Epithelial cell of esophagus (primary cell): ENCODE measurements around the gene CCDC87.

Source experiments
- DNase-seq: peaks from one replicate; pipeline ENCODE4 v3.0.0; 2010; ENCODE audit warnings: low read depth
- H3K4me3 ChIP-seq: 2 replicates; pipeline ENCODE4 v1.5.1; 2011; ENCODE audit warnings: mild to moderate bottlenecking, low read length, control low read depth
- CTCF ChIP-seq: IDR thresholded peaks from 2 replicates; pipeline ENCODE4 v1.5.1; 2011; ENCODE audit warnings: low read depth, mild to moderate bottlenecking, low read length, control low read depth, inconsistent platforms; ENCODE audit not compliant: insufficient read depth; ENCODE audit errors: missing control alignments

The CCDC87 gene

DNA sequence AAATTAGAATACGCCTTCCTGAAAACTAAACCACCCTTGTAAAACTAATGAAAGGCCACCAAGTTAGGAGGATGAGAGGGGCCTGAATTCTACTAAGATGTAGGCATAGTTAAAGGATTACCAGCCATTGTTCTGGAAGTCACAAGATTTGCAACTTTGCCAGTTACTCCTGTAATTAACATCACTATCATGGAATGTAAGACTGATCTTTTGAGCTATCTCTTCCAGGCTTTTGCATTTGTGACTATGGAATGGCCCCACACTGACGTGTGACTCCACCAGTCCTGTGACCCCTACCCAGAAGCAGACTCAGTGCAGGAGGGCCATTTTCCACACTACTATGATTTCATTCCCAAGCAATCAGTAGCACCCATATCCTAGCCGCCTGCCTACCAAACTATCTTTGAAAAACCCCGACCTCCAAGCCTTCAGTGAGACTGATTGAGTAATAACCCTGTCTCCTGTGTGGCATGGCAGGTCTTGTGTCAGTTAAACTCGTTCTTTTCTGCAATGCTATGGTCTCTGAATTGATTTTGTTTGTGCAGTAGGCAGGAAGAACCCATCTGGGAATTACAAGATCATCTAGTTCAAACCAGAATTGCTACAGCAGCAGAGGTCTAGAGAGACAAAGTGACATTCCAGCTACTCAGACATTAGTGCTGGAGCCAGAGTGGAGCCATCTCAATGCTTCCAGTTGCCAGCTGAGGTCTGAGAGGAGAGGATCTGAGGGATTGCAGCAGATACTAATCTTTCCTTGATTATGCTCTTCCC, 22.6 kb downstream of the CCDC87 start:
- DNase-seq, result no peak
- no peak overlapping the region for H3K4me3 ChIP-seq
- TF ChIP-seq CTCF, result no peak

DNA sequence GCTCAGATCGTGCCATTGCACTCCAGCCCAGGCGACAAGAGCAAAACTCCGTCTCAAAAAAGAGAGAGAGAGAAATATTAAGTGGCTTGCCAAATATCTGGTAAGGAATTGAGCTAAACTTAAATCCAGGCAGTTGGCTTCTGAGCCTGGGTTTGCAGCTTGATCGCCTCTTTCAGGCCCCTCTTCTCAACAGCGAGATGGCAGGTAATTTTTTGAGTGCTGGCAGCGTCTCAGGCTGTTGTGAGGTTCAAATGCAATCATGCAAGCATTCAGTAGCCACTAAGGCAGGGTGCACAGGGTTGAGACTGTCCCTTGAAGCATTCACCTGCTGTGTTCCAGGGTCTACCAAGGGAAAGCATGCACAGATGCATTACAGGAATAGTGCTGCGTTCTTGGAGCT, 23.8 kb downstream of the CCDC87 start:
- DNase-seq, result no peak
- no peak for TF ChIP-seq CTCF
- no peak overlapping the region for H3K4me3 ChIP-seq

DNA sequence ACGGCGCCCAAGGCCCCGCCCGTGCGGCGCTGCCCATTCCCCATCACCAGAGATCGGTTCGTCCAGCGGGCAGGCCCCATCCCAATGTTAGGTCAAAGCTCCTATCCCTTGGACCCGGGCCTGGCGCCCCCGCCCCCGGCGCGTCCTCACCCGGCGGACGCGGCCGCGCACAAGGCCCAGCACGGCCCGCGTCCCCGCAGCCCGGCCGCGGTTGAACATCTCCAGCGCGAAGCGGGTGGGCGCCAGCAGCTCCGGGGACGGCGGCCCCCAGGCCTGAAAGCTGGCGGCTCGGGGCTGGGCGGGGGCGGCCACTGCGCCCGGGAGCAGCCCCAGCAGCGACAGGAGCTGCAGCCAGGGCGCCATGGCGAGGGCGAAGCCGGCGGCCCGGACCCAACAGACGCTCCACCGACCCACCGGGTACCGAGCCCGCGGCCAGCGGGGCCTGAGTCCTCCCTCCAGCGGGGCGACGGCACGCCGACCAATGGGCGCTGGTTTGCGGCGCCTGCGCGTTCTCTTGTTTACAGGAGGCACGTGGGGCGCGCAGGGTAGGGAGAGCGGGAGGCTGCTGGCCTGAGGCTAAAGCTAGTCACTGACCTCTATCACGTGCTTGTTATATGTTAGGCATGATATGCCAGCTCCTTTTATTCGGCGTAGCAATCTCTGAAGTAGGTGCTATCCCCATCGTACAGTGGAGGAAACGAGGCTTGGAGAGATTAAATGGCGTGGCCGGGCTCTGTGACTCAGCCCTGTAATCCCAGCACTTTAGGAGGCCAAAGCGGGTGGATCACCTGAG, 24.5 kb downstream of the CCDC87 start, which contains the start of gene CTSF:
CTSF (minus strand) TSS at position 483 of the 793 bp plus-strand sequence; CDS start at position 363, 120 bp downstream.
- TF ChIP-seq CTCF, result no peak
- DNase-seq, result peak; percentile 76
- H3K4me3 ChIP-seq, result peak within 1 kb of the TSS; percentile 38

- no peak for TF ChIP-seq CTCF
- DNase-seq, result no peak
- H3K4me3 ChIP-seq, result peak overlapping the region; percentile 5
These were observed 25.1 kb downstream of the CCDC87 start for GRCh38 chr11:66567787-66568123.

DNA sequence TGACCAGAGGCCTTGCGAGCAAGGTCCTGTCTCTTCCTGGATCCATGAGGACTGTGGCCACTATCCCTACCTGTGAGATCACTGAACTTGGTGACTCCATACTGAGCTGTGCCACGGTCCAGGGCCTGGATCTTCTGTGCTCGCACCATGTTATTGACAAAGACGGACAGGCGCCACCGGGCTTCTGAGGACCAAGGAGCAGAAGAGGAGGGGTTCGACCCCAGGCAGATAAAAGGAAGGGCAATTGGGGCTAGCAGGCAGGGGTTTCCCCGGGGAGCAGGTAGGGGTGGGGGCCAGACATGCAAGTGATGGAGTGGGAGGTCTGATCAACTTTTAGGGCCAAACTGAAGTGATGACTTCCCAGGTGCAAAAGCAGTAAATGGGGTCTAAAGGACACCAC, 26.6 kb downstream of the CCDC87 start:
- no peak overlapping the region for H3K4me3 ChIP-seq
- DNase-seq, result no peak
- TF ChIP-seq CTCF, result no peak

- no peak for DNase-seq
- no peak for TF ChIP-seq CTCF
- H3K4me3 ChIP-seq, result no peak overlapping the region
These were observed 27.9 kb downstream of the CCDC87 start for GRCh38 chr11:66564984-66565383.

GRCh38 chr11:66564538-66564937, 28.3 kb downstream of the CCDC87 start:
- no peak for DNase-seq
- H3K4me3 ChIP-seq, result no peak overlapping the region
- no peak for TF ChIP-seq CTCF
